Activated naive CD4-positive, alpha-beta T cell treated with anti-CD3 and anti-CD28 coated beads for 36 hours (primary cell): ENCODE results near the gene ZNF69. TPM values are rescaled to one million over a fixed set of nuclear protein-coding genes. Genes with fewer than 3 reads are reported as not detected.
"Not testable (repeated sequence)": the region's sequence is repeated elsewhere in the genome, so short reads cannot be mapped to it uniquely, and the experiment has no call there.

Source experiments
- CTCF ChIA-PET: fragments of 350-600 bp; sonication (Branson Sonifier 250); formaldehyde crosslinking; loops from one replicate; lab custom pipeline; 2021; ENCODE audit warnings: antibody characterized with exemption; lab: Charles Lee
- DNase-seq: peaks from one replicate; pipeline ENCODE4 v3.0.0-alpha.2; 2020
- H3K27ac Mint-ChIP-seq: one replicate; pipeline ENCODE4 v1.8.0; 2021; ENCODE audit warnings: mild to moderate bottlenecking, mixed read lengths
- H3K27me3 Mint-ChIP-seq: one replicate; pipeline ENCODE4 v1.8.0; 2021; ENCODE audit warnings: low read depth, mixed read lengths
- H3K36me3 Mint-ChIP-seq: one replicate; pipeline ENCODE4 v1.8.0; 2021; ENCODE audit warnings: low read depth, mixed read lengths
- H3K4me1 Mint-ChIP-seq: one replicate; pipeline ENCODE4 v1.8.0; 2021; ENCODE audit warnings: low read depth, mixed read lengths
- H3K4me3 Mint-ChIP-seq: one replicate; pipeline ENCODE4 v1.8.0; 2021; ENCODE audit warnings: mild to moderate bottlenecking, moderate library complexity, mixed read lengths
- H3K9me3 Mint-ChIP-seq: one replicate; pipeline ENCODE4 v1.8.0; 2021; ENCODE audit warnings: mixed read lengths
- intact Hi-C: fragments of 100-400 bp; cut with micrococcal nuclease; formaldehyde crosslinking; loops from one replicate; pipeline ENCODE4 v1.15.1; 2023
- total RNA-seq, 2 experiments: library from RNA; stranded (reverse); gene quantifications; one replicate each; pipeline ENCODE4 v1.2.3, GENCODE V29; 2021

ZNF69 gene
- total RNA-seq, 2 experiments from 2014 or later: 0.79 to 0.95 TPM

GRCh38 chr19:11941361-11941887 is 53.8 kb downstream of the ZNF69 start:
- H3K4me1 Mint-ChIP-seq, H3K4me3 Mint-ChIP-seq, H3K27ac Mint-ChIP-seq, H3K27me3 Mint-ChIP-seq, CTCF ChIA-PET, intact Hi-C loops, DNase-seq: not testable (repeated sequence)
- H3K9me3 Mint-ChIP-seq: peaks cover 67% of the 10 kb centered on the region
- H3K36me3 Mint-ChIP-seq: peaks cover 88% of the 10 kb centered on the region

- intact Hi-C loops: no loop called here
- H3K4me3 Mint-ChIP-seq: no peak overlapping the region
- CTCF ChIA-PET: interaction anchor here (0.6 kb wide), 1 partner anchor 18 kb away, joined by 3 read pairs; no protein-coding TSS in a partner anchor
- H3K9me3 Mint-ChIP-seq: peaks cover 68% of the 10 kb centered on the region
- DNase-seq: no peak
- H3K27me3 Mint-ChIP-seq: no peaks in the 10 kb centered on the region
- no peak overlapping the region for H3K27ac Mint-ChIP-seq
- peaks cover 89% of the 10 kb centered on the region for H3K36me3 Mint-ChIP-seq
- peaks cover 1% of the 10 kb centered on the region for H3K4me1 Mint-ChIP-seq
Measured at GRCh38 chr19:11942008-11942842, 54.6 kb downstream of the ZNF69 start.

GRCh38 chr19:11942843-11943108 is 55.2 kb downstream of the ZNF69 start:
- CTCF ChIA-PET: no interaction called here
- peaks cover 70% of the 10 kb centered on the region for H3K9me3 Mint-ChIP-seq
- no peaks in the 10 kb centered on the region for H3K27me3 Mint-ChIP-seq
- H3K27ac Mint-ChIP-seq: no peak overlapping the region
- DNase-seq: no peak
- intact Hi-C loops: no loop called here
- H3K4me1 Mint-ChIP-seq: peaks cover 1% of the 10 kb centered on the region
- H3K36me3 Mint-ChIP-seq: peaks cover 89% of the 10 kb centered on the region
- no peak overlapping the region for H3K4me3 Mint-ChIP-seq

- no peak for DNase-seq
- Mint-ChIP-seq H3K27me3 (no peaks in the 10 kb centered on the region), H3K27ac (no peak overlapping the region), H3K4me3 (no peak overlapping the region), H3K4me1 (no peaks in the 10 kb centered on the region), H3K9me3 (peaks cover 80% of the 10 kb centered on the region), H3K36me3 (peaks cover 94% of the 10 kb centered on the region)
- CTCF ChIA-PET: no interaction called here
- intact Hi-C loops: no loop called here
Measured at GRCh38 chr19:11944656-11945055, 57.1 kb downstream of the ZNF69 start.

GRCh38 chr19:11948646-11949045 is 61.1 kb downstream of the ZNF69 start:
- intact Hi-C loops: no loop called here
- Mint-ChIP-seq H3K27ac (no peak overlapping the region), H3K4me3 (no peak overlapping the region), H3K27me3 (no peaks in the 10 kb centered on the region), H3K9me3 (peaks cover 86% of the 10 kb centered on the region), H3K4me1 (no peaks in the 10 kb centered on the region), H3K36me3 (peaks cover 93% of the 10 kb centered on the region)
- no peak for DNase-seq
- CTCF ChIA-PET: no interaction called here

- CTCF ChIA-PET: no interaction called here
- H3K27ac Mint-ChIP-seq: peak overlapping the region; percentile 55
- no peak overlapping the region for H3K4me3 Mint-ChIP-seq
- DNase-seq: no peak
- intact Hi-C loops: no loop called here
- H3K36me3 Mint-ChIP-seq: peaks cover 88% of the 10 kb centered on the region
- H3K9me3 Mint-ChIP-seq: peaks cover 83% of the 10 kb centered on the region
- H3K27me3 Mint-ChIP-seq: no peaks in the 10 kb centered on the region
- no peaks in the 10 kb centered on the region for H3K4me1 Mint-ChIP-seq
Measured at GRCh38 chr19:11949201-11949600, 61.6 kb downstream of the ZNF69 start.

- CTCF ChIA-PET: interaction anchor here (1.4 kb wide), 1 partner anchor 14 kb away, joined by 4 read pairs; no protein-coding TSS in a partner anchor
- Mint-ChIP-seq H3K36me3 (peaks cover 83% of the 10 kb centered on the region), H3K27ac (peak overlapping the region; percentile 55), H3K4me3 (peak overlapping the region; percentile 7), H3K9me3 (peaks cover 80% of the 10 kb centered on the region)
- H3K4me1 Mint-ChIP-seq, DNase-seq, intact Hi-C loops, H3K27me3 Mint-ChIP-seq: not testable (repeated sequence)
Measured at GRCh38 chr19:11949614-11950080, 62.1 kb downstream of the ZNF69 start.

GRCh38 chr19:11950312-11950711 is 62.7 kb downstream of the ZNF69 start:
- H3K4me1 Mint-ChIP-seq: no peaks in the 10 kb centered on the region
- H3K27ac Mint-ChIP-seq: no peak overlapping the region
- H3K27me3 Mint-ChIP-seq: no peaks in the 10 kb centered on the region
- H3K36me3 Mint-ChIP-seq: peaks cover 77% of the 10 kb centered on the region
- no peak for DNase-seq
- CTCF ChIA-PET: interaction anchor here (1.4 kb wide), 1 partner anchor 13 kb away, joined by 4 read pairs; no protein-coding TSS in a partner anchor
- intact Hi-C loops: no loop called here
- H3K9me3 Mint-ChIP-seq: peaks cover 80% of the 10 kb centered on the region
- no peak overlapping the region for H3K4me3 Mint-ChIP-seq

Other genes with a start within 250 kb of the ZNF69 start
- gene ZNF823, start 148.8 kb upstream of the ZNF69 start, total RNA-seq: 1 to 10 TPM; 4.1 to 4.2 TPM
- gene ZNF441, start 120.8 kb upstream of the ZNF69 start, total RNA-seq: 1 to 10 TPM; 4.0 TPM
- gene ZNF491, start 89.3 kb upstream of the ZNF69 start, total RNA-seq: 1 to 10 TPM in 1 of 2 experiments, under 1 TPM in 1; 0.35 to 1.2 TPM
- gene ZNF440, start 73.5 kb upstream of the ZNF69 start, total RNA-seq: 1 to 10 TPM; 3.6 to 4.8 TPM
- 1 to 10 TPM; 3.6 to 4.4 TPM for gene ZNF439, start 39.1 kb upstream of the ZNF69 start, total RNA-seq
- gene ZNF700, start 37.3 kb downstream of the ZNF69 start, total RNA-seq: 10 to 100 TPM; 12.3 to 12.4 TPM
- gene ZNF763, start 77.3 kb downstream of the ZNF69 start, total RNA-seq: under 1 TPM; 0.50 to 0.54 TPM
- gene ZNF433, start 147.9 kb downstream of the ZNF69 start, total RNA-seq: under 1 TPM; 0.52 TPM
- under 1 TPM; 0.38 to 0.49 TPM for gene ZNF878, start 165.2 kb downstream of the ZNF69 start, total RNA-seq
- 1 to 10 TPM; 1.6 TPM for gene ZNF844, start 176.9 kb downstream of the ZNF69 start, total RNA-seq